Measurements from ENCODE around the gene EFHD2. TPM values are rescaled to one million over a fixed set of nuclear protein-coding genes. Genes with fewer than 3 reads are reported as not detected.

EFHD2 gene
- total RNA-seq, 1 experiment from 2014 or later = 29.5 TPM

DNA sequence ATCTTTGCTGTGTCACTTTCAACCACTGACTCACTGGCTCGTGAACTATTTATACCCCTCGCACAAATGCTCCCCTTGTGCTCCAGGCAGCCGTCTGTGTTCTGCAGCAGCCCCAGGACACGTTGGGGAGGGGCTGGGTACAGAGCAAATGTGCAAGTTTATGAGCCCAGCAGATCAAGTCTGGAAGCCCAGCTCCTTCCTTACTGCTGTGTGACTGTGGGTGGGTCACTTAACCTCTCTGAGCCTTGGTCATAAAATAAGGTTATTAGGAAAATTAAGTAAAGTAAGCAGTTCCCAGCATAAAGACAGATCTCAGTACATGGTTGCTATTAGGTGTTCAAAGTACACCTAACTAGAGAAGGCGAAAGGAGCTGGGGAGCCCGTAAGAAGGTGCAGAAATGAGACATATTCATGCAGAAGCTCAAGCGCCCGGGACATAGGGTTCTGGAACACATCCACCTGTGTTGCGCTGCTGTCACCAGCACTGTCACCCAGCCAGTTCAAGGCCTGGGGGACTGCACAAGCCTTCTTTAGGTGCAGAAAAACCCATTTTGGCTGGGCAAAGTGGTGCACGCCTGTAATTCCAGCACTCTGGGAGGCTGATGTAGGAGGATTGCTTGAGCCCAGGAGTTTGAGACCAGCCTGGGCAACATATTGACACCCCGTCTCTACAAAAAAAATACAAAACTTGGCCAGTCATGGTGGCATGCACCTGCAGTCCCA is 13.8 kb downstream of the EFHD2 start:
- Mint-ChIP-seq H3K27ac (ENCODE audit: unreplicated experiment) (no peak overlapping the region), H3K9me3 (ENCODE audit: unreplicated experiment) (no peaks in the 10 kb centered on the region), H3K27me3 (ENCODE audit: insufficient read depth, unreplicated experiment) (no peaks in the 10 kb centered on the region), H3K36me3 (ENCODE audit: insufficient read depth, unreplicated experiment) (no peaks in the 10 kb centered on the region), H3K4me3 (ENCODE audit: unreplicated experiment) (no peak overlapping the region), H3K4me1 (ENCODE audit: low read depth, unreplicated experiment) (peaks cover 9% of the 10 kb centered on the region)
- DNase-seq = no peak
- intact Hi-C loops (cut with micrococcal nuclease; ENCODE audit: unreplicated experiment) = no loop called here
- no peaks in the 10 kb centered on the region for H3K27me3 ChIP-seq (replicated peaks; ENCODE audit: control insufficient read depth, insufficient read depth, low read length)
- H3K36me3 ChIP-seq (ENCODE audit: control insufficient read depth, insufficient read depth, low read length) = peaks cover 1% of the 10 kb centered on the region; the same call in 1 of the 2 replicates
- TF ChIP-seq, protein P1, sequence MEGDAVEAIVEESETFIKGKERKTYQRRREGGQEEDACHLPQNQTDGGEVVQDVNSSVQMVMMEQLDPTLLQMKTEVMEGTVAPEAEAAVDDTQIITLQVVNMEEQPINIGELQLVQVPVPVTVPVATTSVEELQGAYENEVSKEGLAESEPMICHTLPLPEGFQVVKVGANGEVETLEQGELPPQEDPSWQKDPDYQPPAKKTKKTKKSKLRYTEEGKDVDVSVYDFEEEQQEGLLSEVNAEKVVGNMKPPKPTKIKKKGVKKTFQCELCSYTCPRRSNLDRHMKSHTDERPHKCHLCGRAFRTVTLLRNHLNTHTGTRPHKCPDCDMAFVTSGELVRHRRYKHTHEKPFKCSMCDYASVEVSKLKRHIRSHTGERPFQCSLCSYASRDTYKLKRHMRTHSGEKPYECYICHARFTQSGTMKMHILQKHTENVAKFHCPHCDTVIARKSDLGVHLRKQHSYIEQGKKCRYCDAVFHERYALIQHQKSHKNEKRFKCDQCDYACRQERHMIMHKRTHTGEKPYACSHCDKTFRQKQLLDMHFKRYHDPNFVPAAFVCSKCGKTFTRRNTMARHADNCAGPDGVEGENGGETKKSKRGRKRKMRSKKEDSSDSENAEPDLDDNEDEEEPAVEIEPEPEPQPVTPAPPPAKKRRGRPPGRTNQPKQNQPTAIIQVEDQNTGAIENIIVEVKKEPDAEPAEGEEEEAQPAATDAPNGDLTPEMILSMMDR (IDR thresholded peaks at IDR 0.05; ENCODE audit: insufficient read depth in 1 of 2, low read depth in 1 of 2, low read length in 1 of 2, severe bottlenecking in 1 of 2, unreplicated experiment in 1 of 2) = no peak
- H3K4me3 ChIP-seq (ENCODE audit: low read depth, low read length) = no peak overlapping the region
- peaks cover 15% of the 10 kb centered on the region for H3K4me1 ChIP-seq
- no TSS peak for BruUV-seq (replicated peaks)
- ChIA-PET CTCF (no interaction called here), POLR2A (no interaction called here)
- no peaks in the 10 kb centered on the region for H3K9me3 ChIP-seq

DNA sequence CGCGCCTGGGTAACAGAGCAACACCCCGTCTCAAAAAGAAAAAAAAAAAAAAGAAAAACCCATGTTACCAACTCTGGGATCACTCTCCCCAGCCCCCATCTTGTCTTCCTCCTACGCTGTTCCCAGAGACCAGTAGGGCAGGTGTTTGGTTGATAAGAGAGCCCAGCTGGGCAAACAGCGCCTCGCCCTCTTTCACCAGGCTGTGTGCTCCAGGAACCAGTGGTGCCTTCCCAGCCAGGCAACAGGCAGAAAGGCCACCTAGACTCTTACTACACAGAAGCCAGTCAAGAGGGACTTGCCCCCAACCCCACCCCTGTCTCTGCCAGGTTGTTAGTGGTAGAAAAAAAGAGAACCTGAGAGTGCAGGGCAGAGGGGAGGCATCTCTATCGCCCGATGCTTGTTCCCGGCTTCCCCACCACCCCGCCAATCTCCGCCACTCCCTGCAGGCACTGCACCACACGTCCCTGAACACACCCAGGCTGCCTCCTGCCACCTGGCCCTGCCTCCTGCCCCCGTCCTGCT is 14.5 kb downstream of the EFHD2 start:
- Mint-ChIP-seq H3K27me3 (ENCODE audit: insufficient read depth, unreplicated experiment) (no peaks in the 10 kb centered on the region), H3K4me3 (ENCODE audit: unreplicated experiment) (peak overlapping the region; percentile 8), H3K4me1 (ENCODE audit: low read depth, unreplicated experiment) (peaks cover 9% of the 10 kb centered on the region), H3K9me3 (ENCODE audit: unreplicated experiment) (no peaks in the 10 kb centered on the region), H3K27ac (ENCODE audit: unreplicated experiment) (no peak overlapping the region), H3K36me3 (ENCODE audit: insufficient read depth, unreplicated experiment) (no peaks in the 10 kb centered on the region)
- intact Hi-C loops (cut with micrococcal nuclease; ENCODE audit: unreplicated experiment) = no loop called here
- Histone ChIP-seq H3K4me1 (peaks cover 15% of the 10 kb centered on the region), H3K36me3 (ENCODE audit: control insufficient read depth, insufficient read depth, low read length) (peaks cover 1% of the 10 kb centered on the region; the same call in 1 of the 2 replicates), H3K4me3 (ENCODE audit: low read depth, low read length) (no peak overlapping the region), H3K27me3 (replicated peaks; ENCODE audit: control insufficient read depth, insufficient read depth, low read length) (no peaks in the 10 kb centered on the region), H3K9me3 (no peaks in the 10 kb centered on the region)
- no TSS peak for BruUV-seq (replicated peaks)
- ChIA-PET CTCF (no interaction called here), POLR2A (no interaction called here)
- peak; percentile 45 to 54 for DNase-seq
- TF ChIP-seq, protein P1 (IDR thresholded peaks at IDR 0.05; ENCODE audit: insufficient read depth in 1 of 2, low read depth in 1 of 2, low read length in 1 of 2, severe bottlenecking in 1 of 2, unreplicated experiment in 1 of 2) = no peak

DNA sequence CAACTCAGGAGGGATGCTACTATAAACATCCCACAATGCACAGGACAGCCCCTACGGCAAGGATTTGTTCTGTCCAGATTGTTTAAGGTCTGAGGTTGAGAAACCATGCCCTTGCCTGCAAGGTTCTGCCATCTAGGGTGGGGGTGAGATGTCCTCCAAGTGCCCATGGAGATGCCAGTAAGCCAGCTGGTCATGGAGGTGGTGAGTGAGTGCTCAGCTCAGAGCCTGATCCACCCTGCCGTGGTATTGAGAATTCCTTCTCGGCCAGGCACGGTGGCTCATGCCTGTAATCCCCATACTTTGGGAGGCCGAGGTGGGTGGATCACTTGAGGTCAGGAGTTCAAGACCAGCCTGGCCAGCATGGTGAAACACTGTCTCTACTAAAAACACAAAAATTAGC is 15.3 kb downstream of the EFHD2 start:
- TF ChIP-seq, protein P1 (IDR thresholded peaks at IDR 0.05; ENCODE audit: insufficient read depth in 1 of 2, low read depth in 1 of 2, low read length in 1 of 2, severe bottlenecking in 1 of 2, unreplicated experiment in 1 of 2) = no peak
- Mint-ChIP-seq H3K4me3 (ENCODE audit: unreplicated experiment) (peak overlapping the region; percentile 8), H3K27me3 (ENCODE audit: insufficient read depth, unreplicated experiment) (no peaks in the 10 kb centered on the region), H3K36me3 (ENCODE audit: insufficient read depth, unreplicated experiment) (no peaks in the 10 kb centered on the region), H3K4me1 (ENCODE audit: low read depth, unreplicated experiment) (peaks cover 9% of the 10 kb centered on the region), H3K9me3 (ENCODE audit: unreplicated experiment) (no peaks in the 10 kb centered on the region), H3K27ac (ENCODE audit: unreplicated experiment) (no peak overlapping the region)
- Histone ChIP-seq H3K36me3 (ENCODE audit: control insufficient read depth, insufficient read depth, low read length) (peaks cover 1% of the 10 kb centered on the region; the same call in 1 of the 2 replicates), H3K9me3 (no peaks in the 10 kb centered on the region), H3K4me3 (ENCODE audit: low read depth, low read length) (no peak overlapping the region), H3K4me1 (peaks cover 15% of the 10 kb centered on the region), H3K27me3 (replicated peaks; ENCODE audit: control insufficient read depth, insufficient read depth, low read length) (no peaks in the 10 kb centered on the region)
- no TSS peak for BruUV-seq (replicated peaks)
- POLR2A ChIA-PET = no interaction called here
- intact Hi-C loops (cut with micrococcal nuclease; ENCODE audit: unreplicated experiment) = no loop called here
- DNase-seq = no peak
- CTCF ChIA-PET = no interaction called here

Data from Caco-2 (cell line).